ENCODE results near the gene FUBP1.

- TF ChIP-seq CTCF (IDR thresholded peaks at IDR 0.05 in 8 of 11, conservative IDR thresholded peaks at IDR 0.05 in 3 of 11) = no peak
- no peak for TF ChIP-seq POLR2A (IDR thresholded peaks at IDR 0.05)
- TF ChIP-seq POLR2AphosphoS5 (IDR thresholded peaks at IDR 0.05) = no peak
Observed at GRCh38 chr1:77906019-77906545, 72.8 kb downstream of the FUBP1 start.

All from spleen (tissue), 7 donors.